Glutamatergic neuron (in vitro differentiated cells): ENCODE results near the gene SPATS1. TPM values are rescaled to one million over a fixed set of nuclear protein-coding genes. Genes with fewer than 3 reads are reported as not detected.

Experiments
- DNase-seq: peaks from one replicate; pipeline ENCODE4 v3.0.0; 2022
- H3K27ac Mint-ChIP-seq: one replicate; pipeline ENCODE4 v1.8.0; 2020; ENCODE audit warnings: mild to moderate bottlenecking, mixed read lengths, inconsistent platforms; ENCODE audit not compliant: unreplicated experiment
- H3K27me3 Mint-ChIP-seq: one replicate; pipeline ENCODE4 v1.8.0; 2020; ENCODE audit warnings: mild to moderate bottlenecking, moderate library complexity, mixed read lengths, inconsistent platforms; ENCODE audit not compliant: unreplicated experiment
- H3K36me3 Mint-ChIP-seq: one replicate; pipeline ENCODE4 v1.8.0; 2020; ENCODE audit warnings: mild to moderate bottlenecking, mixed read lengths, inconsistent platforms; ENCODE audit not compliant: unreplicated experiment
- H3K4me1 Mint-ChIP-seq: one replicate; pipeline ENCODE4 v1.8.0; 2020; ENCODE audit warnings: mild to moderate bottlenecking, low read depth, mixed read lengths, inconsistent platforms; ENCODE audit not compliant: unreplicated experiment
- H3K4me3 Mint-ChIP-seq: one replicate; pipeline ENCODE4 v1.8.0; 2020; ENCODE audit warnings: mild to moderate bottlenecking, mixed read lengths, inconsistent platforms; ENCODE audit not compliant: unreplicated experiment
- H3K9me3 Mint-ChIP-seq: one replicate; pipeline ENCODE4 v1.8.0; 2020; ENCODE audit warnings: mild to moderate bottlenecking, moderate library complexity, mixed read lengths, inconsistent platforms; ENCODE audit not compliant: unreplicated experiment
- total RNA-seq: library from RNA; stranded (reverse); fragmentation: NEBNext Ultra II Directional; extraction: Animal tissue kit (Norgen Biotek cat#: 25700); gene quantifications from one replicate; pipeline ENCODE4 v1.2.1, GENCODE V29; 2021; ENCODE audit not compliant: unreplicated experiment
- TF ChIP-seq, protein P1 (sequence below): fragments of 200-600 bp; sonication (generic); IDR thresholded peaks from one replicate; pipeline ENCODE4 v1.5.0; 2021; ENCODE audit not compliant: partially characterized antibody, unreplicated experiment

Gene SPATS1
- total RNA-seq, 1 donor from 2014 or later = not detected

DNA sequence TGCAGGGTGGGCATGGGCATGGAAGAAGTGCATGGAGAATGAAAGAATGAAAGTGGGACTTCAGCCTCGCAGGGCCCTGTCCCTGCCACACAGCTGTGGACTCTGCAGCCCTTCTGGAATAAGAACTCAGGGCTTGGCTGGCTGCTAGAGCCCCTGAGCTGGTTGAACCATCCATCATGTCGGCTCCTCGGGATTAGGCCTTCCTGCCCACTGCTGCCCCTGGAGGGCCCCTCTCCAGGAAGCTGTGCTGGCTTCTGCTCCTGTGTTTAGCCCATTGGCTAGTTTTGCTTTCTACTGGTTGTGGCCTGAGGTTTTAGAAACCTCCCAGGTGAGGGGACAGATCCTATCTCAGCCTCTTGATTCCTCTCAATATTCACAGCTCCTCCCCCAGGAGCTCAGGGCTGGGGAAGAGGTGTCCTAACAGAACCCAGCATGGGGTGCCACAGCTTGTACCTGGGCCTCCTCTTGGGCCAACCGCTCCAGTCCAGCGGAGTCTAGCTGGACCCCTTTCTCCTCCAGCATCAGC, 37.2 kb upstream of the SPATS1 start:
- Mint-ChIP-seq H3K4me1 (peaks cover 6% of the 10 kb centered on the region), H3K27me3 (peaks cover 12% of the 10 kb centered on the region), H3K9me3 (no peaks in the 10 kb centered on the region), H3K36me3 (peaks cover 7% of the 10 kb centered on the region), H3K4me3 (no peak overlapping the region), H3K27ac (peak overlapping the region; percentile 20)
- DNase-seq = no peak
- TF ChIP-seq, protein P1, sequence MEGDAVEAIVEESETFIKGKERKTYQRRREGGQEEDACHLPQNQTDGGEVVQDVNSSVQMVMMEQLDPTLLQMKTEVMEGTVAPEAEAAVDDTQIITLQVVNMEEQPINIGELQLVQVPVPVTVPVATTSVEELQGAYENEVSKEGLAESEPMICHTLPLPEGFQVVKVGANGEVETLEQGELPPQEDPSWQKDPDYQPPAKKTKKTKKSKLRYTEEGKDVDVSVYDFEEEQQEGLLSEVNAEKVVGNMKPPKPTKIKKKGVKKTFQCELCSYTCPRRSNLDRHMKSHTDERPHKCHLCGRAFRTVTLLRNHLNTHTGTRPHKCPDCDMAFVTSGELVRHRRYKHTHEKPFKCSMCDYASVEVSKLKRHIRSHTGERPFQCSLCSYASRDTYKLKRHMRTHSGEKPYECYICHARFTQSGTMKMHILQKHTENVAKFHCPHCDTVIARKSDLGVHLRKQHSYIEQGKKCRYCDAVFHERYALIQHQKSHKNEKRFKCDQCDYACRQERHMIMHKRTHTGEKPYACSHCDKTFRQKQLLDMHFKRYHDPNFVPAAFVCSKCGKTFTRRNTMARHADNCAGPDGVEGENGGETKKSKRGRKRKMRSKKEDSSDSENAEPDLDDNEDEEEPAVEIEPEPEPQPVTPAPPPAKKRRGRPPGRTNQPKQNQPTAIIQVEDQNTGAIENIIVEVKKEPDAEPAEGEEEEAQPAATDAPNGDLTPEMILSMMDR = no peak

DNA sequence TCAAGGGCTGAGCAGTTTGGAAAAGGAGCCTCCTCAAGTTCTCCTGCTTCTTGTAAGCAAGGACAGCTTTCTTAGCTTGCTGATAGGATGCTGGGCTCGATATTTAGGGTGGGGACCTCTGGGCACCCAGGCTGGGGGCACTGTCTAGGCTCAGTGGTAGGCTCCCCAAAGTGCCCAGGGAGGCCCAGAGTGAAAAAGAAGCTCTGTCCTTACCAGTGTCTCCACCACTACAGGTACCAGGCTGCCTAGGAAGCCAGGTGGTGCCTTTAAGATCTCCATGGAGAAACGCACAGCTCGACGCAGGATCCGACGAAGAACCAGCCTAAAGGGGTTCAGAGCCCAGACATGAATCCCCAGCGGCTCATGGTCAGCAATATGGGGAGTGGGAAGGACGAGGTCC, 35.7 kb upstream of the SPATS1 start:
- peaks cover 10% of the 10 kb centered on the region for H3K27me3 Mint-ChIP-seq
- no peak overlapping the region for H3K27ac Mint-ChIP-seq
- H3K9me3 Mint-ChIP-seq = no peaks in the 10 kb centered on the region
- DNase-seq = no peak
- H3K4me1 Mint-ChIP-seq = peaks cover 8% of the 10 kb centered on the region
- TF ChIP-seq, protein P1 = no peak
- H3K36me3 Mint-ChIP-seq = peaks cover 7% of the 10 kb centered on the region
- H3K4me3 Mint-ChIP-seq = no peak overlapping the region

DNA sequence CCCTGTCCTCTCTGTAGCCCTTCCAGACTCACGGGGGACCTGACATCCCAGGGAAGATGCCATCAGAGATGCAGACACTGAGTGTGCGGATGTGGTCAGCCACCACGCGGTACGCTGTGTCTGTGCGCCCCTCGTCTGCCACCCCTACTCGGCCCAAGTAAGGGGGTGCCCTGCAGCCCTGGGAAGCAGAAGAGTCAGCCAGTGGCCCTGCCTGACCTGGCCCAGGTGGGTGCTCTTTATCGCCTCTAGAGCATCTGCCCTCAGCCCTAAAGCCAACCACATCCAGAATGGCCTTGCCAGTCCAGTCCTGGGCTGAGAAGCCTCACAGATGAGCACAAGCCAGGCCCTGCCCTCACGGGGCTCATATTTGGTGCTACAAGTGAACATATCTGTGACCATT, 35.2 kb upstream of the SPATS1 start:
- Mint-ChIP-seq H3K4me3 (no peak overlapping the region), H3K27me3 (peaks cover 10% of the 10 kb centered on the region), H3K36me3 (peaks cover 7% of the 10 kb centered on the region), H3K27ac (no peak overlapping the region), H3K4me1 (peaks cover 13% of the 10 kb centered on the region), H3K9me3 (peaks cover 3% of the 10 kb centered on the region)
- TF ChIP-seq, protein P1 = no peak
- no peak for DNase-seq

DNA sequence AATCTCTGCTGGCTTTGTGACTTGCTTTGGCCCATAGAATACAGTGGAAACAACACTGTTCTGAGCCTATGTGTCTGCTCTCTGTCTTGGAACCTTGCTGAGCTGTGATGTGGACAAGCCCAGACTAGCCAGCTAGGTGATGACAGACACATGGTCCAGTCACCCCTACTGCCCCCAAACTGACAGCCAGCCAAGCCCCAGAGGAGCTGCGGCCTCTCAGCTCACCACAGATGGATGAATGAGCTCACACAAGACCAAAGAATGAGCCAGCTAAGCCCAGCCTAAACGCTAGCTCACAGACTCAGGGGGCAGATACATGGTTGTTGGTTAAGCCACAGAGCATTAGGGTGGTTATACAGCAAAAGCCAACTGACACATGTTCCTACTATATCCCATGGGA, 33.4 kb upstream of the SPATS1 start:
- H3K36me3 Mint-ChIP-seq = peaks cover 7% of the 10 kb centered on the region
- H3K4me1 Mint-ChIP-seq = peaks cover 17% of the 10 kb centered on the region
- peaks cover 7% of the 10 kb centered on the region for H3K9me3 Mint-ChIP-seq
- TF ChIP-seq, protein P1 = no peak
- H3K27me3 Mint-ChIP-seq = peaks cover 7% of the 10 kb centered on the region
- H3K27ac Mint-ChIP-seq = no peak overlapping the region
- no peak for DNase-seq
- H3K4me3 Mint-ChIP-seq = peak overlapping the region; percentile 30

DNA sequence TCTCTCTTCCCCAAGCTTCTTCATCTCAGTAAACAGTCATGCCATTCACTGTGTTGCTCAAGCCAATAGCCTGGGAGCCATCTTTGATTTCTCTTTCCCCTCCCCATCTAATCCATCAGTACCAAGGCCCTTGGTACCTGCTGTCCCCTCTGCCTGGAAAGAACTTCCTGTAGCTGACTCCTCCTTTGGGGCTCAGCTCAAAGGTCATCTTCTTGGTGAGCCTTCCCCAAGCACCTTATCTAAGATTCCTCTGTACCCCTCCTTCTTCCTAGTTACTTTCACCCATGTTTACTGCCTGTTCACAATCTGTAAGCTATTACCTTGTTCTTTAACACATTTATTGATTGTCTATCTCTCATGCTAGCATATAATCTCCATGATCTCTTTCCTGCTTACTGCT, 32.8 kb upstream of the SPATS1 start:
- Mint-ChIP-seq H3K27ac (peak overlapping the region; percentile 45), H3K27me3 (peaks cover 7% of the 10 kb centered on the region), H3K4me3 (no peak overlapping the region), H3K4me1 (peaks cover 17% of the 10 kb centered on the region), H3K9me3 (peaks cover 8% of the 10 kb centered on the region), H3K36me3 (peaks cover 7% of the 10 kb centered on the region)
- DNase-seq = no peak
- TF ChIP-seq, protein P1 = no peak
